ENCODE data around the gene CUL1. TPM values are rescaled to one million over a fixed set of nuclear protein-coding genes. Genes with fewer than 3 reads are reported as not detected.

The CUL1 gene
- total and polyA plus RNA-seq, 2 experiments from 2014 or later, result 35.6 to 71.3 TPM

DNA sequence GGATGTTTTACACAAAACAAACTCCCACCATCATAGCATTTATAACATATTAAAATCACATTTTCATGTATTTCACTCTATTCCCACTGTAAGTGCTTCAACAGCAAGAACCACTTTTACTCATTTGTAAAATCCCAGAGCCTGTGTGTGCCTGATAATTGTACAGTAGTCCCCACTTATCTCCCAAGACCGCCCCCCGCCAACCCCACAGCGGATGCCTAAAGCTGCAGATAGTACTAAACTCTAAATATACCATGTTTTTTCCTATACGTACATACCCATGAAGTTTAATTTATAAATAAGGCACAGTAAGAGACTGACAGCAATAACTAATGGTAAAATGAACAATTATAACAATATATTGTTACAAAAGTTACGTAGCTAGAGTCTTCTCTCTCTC is 151.9 kb downstream of the CUL1 start (continued):
- TF ChIP-seq, protein P1, sequence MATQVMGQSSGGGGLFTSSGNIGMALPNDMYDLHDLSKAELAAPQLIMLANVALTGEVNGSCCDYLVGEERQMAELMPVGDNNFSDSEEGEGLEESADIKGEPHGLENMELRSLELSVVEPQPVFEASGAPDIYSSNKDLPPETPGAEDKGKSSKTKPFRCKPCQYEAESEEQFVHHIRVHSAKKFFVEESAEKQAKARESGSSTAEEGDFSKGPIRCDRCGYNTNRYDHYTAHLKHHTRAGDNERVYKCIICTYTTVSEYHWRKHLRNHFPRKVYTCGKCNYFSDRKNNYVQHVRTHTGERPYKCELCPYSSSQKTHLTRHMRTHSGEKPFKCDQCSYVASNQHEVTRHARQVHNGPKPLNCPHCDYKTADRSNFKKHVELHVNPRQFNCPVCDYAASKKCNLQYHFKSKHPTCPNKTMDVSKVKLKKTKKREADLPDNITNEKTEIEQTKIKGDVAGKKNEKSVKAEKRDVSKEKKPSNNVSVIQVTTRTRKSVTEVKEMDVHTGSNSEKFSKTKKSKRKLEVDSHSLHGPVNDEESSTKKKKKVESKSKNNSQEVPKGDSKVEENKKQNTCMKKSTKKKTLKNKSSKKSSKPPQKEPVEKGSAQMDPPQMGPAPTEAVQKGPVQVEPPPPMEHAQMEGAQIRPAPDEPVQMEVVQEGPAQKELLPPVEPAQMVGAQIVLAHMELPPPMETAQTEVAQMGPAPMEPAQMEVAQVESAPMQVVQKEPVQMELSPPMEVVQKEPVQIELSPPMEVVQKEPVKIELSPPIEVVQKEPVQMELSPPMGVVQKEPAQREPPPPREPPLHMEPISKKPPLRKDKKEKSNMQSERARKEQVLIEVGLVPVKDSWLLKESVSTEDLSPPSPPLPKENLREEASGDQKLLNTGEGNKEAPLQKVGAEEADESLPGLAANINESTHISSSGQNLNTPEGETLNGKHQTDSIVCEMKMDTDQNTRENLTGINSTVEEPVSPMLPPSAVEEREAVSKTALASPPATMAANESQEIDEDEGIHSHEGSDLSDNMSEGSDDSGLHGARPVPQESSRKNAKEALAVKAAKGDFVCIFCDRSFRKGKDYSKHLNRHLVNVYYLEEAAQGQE (IDR thresholded peaks at IDR 0.05; ENCODE audit: unreplicated experiment), result no peak
- TF ChIP-seq CREB1 (CRISPR knock-in tag; IDR thresholded peaks at IDR 0.05; ENCODE audit: low read depth) (no peak), ZNF331 (CRISPR knock-in tag; IDR thresholded peaks at IDR 0.05; ENCODE audit: low read depth) (no peak)
- TF ChIP-seq, protein P2, sequence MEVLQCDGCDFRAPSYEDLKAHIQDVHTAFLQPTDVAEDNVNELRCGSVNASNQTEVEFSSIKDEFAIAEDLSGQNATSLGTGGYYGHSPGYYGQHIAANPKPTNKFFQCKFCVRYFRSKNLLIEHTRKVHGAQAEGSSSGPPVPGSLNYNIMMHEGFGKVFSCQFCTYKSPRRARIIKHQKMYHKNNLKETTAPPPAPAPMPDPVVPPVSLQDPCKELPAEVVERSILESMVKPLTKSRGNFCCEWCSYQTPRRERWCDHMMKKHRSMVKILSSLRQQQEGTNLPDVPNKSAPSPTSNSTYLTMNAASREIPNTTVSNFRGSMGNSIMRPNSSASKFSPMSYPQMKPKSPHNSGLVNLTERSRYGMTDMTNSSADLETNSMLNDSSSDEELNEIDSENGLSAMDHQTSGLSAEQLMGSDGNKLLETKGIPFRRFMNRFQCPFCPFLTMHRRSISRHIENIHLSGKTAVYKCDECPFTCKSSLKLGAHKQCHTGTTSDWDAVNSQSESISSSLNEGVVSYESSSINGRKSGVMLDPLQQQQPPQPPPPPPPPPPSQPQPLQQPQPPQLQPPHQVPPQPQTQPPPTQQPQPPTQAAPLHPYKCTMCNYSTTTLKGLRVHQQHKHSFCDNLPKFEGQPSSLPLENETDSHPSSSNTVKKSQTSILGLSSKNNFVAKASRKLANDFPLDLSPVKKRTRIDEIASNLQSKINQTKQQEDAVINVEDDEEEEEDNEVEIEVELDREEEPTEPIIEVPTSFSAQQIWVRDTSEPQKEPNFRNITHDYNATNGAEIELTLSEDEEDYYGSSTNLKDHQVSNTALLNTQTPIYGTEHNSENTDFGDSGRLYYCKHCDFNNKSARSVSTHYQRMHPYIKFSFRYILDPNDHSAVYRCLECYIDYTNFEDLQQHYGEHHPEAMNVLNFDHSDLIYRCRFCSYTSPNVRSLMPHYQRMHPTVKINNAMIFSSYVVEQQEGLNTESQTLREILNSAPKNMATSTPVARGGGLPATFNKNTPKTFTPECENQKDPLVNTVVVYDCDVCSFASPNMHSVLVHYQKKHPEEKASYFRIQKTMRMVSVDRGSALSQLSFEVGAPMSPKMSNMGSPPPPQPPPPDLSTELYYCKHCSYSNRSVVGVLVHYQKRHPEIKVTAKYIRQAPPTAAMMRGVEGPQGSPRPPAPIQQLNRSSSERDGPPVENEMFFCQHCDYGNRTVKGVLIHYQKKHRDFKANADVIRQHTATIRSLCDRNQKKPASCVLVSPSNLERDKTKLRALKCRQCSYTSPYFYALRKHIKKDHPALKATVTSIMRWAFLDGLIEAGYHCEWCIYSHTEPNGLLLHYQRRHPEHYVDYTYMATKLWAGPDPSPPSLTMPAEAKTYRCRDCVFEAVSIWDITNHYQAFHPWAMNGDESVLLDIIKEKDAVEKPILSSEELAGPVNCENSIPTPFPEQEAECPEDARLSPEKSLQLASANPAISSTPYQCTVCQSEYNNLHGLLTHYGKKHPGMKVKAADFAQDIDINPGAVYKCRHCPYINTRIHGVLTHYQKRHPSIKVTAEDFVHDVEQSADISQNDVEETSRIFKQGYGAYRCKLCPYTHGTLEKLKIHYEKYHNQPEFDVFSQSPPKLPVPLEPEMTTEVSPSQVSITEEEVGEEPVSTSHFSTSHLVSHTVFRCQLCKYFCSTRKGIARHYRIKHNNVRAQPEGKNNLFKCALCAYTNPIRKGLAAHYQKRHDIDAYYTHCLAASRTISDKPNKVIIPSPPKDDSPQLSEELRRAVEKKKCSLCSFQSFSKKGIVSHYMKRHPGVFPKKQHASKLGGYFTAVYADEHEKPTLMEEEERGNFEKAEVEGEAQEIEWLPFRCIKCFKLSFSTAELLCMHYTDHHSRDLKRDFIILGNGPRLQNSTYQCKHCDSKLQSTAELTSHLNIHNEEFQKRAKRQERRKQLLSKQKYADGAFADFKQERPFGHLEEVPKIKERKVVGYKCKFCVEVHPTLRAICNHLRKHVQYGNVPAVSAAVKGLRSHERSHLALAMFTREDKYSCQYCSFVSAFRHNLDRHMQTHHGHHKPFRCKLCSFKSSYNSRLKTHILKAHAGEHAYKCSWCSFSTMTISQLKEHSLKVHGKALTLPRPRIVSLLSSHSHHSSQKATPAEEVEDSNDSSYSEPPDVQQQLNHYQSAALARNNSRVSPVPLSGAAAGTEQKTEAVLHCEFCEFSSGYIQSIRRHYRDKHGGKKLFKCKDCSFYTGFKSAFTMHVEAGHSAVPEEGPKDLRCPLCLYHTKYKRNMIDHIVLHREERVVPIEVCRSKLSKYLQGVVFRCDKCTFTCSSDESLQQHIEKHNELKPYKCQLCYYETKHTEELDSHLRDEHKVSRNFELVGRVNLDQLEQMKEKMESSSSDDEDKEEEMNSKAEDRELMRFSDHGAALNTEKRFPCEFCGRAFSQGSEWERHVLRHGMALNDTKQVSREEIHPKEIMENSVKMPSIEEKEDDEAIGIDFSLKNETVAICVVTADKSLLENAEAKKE (CRISPR knock-in tag; IDR thresholded peaks at IDR 0.05), result no peak

Small RNA genes within 50 kb of the gene (small RNA-seq; reads per million reads assigned to genes)
- not detected for gene RNU7-20P (ENCODE audit: low replicate concordance)

Other genes with a start within 250 kb of the CUL1 start
- gene C7orf33, start 108.1 kb upstream of the CUL1 start, total RNA-seq (2014; rRNA removed; shearing (Covaris generic)), result not detected in 2 replicates
- not detected in 2 replicates for gene C7orf33, start 108.1 kb upstream of the CUL1 start, polyA plus RNA-seq (2016; fragmentation: Nextera tagmentation; extraction: Ambion mirVana)
- gene EZH2, start 185.4 kb downstream of the CUL1 start, total RNA-seq (2014; rRNA removed; shearing (Covaris generic)), result 25.6 and 33.9 TPM in 2 replicates
- gene EZH2, start 185.4 kb downstream of the CUL1 start, polyA plus RNA-seq (2016; fragmentation: Nextera tagmentation; extraction: Ambion mirVana), result 32.5 and 38.6 TPM in 2 replicates